HFFc6 (cell line): Measurements from ENCODE around the gene SMTN. TPM values are rescaled to one million over a fixed set of nuclear protein-coding genes. Genes with fewer than 3 reads are reported as not detected.
A peak's percentile ranks its signal among the peaks of the same experiment; 100 is the strongest.
"Not testable (repeated sequence)": the region's sequence is repeated elsewhere in the genome, so short reads cannot be mapped to it uniquely, and the experiment has no call there.

Source experiments
- DNase-seq: peaks from one replicate; pipeline ENCODE4 v3.0.0-alpha.2; 2018
- H3K27ac Mint-ChIP-seq: 2 replicates; pipeline ENCODE4 v1.8.0; 2020; ENCODE audit warnings: mild to moderate bottlenecking, mixed read lengths
- H3K27me3 Mint-ChIP-seq: 2 replicates; pipeline ENCODE4 v1.8.0; 2021; ENCODE audit warnings: mild to moderate bottlenecking, moderate library complexity, mixed read lengths; ENCODE audit not compliant: insufficient read depth
- H3K36me3 Mint-ChIP-seq: 2 replicates; pipeline ENCODE4 v1.8.0; 2021; ENCODE audit warnings: low read depth, mixed read lengths
- H3K4me1 Mint-ChIP-seq: 2 replicates; pipeline ENCODE4 v1.8.0; 2020; ENCODE audit warnings: low read depth, mixed read lengths
- H3K4me3 Mint-ChIP-seq: 2 replicates; pipeline ENCODE4 v1.8.0; 2020; ENCODE audit warnings: mild to moderate bottlenecking, moderate library complexity, mixed read lengths
- H3K9me3 Mint-ChIP-seq: 2 replicates; pipeline ENCODE4 v1.8.0; 2020; ENCODE audit warnings: mild to moderate bottlenecking, mixed read lengths
- total RNA-seq, 6 experiments: library from RNA; stranded (reverse); fragmentation: NEBNext Ultra II Directional; extraction: Animal tissue kit (Norgen Biotek cat#: 25700); gene quantifications; 2 replicates in 1 of 6; 3 replicates in 5 of 6; pipeline ENCODE4 v1.2.3, GENCODE V29; 2021
- TF ChIP-seq, protein P1 (sequence below): fragments of 200-600 bp; sonication (generic); IDR thresholded peaks from 2 replicates; pipeline ENCODE4 v1.5.0; 2021; ENCODE audit warnings: antibody characterized with exemption, mild to moderate bottlenecking

SMTN gene
- total RNA-seq, 6 experiments from 2014 or later = 201 to 329 (median 246) TPM

DNA sequence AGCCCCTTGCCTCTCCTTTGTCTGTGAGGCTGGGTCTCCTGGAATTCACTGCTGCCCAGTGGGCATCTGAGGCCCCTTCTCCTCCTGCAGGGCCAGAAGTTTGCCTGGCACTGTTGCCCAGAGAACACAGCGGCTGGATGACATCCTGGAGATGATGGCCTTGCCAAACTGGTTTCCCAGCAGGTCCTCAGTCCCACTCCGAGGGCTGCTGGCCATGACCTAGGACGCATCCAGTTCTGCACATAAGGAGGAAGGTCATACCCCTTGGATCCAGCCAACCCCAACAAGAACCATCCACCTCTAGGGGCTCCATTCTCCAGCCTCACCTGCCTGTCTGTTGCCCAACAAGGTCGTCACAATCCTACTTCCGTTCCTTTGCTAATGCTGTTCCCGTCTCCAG lies 3.4 kb upstream of the SMTN start:
- peaks cover 24% of the 10 kb centered on the region for H3K4me1 Mint-ChIP-seq
- peaks cover 12% of the 10 kb centered on the region; the same call in 1 of the 2 replicates for H3K36me3 Mint-ChIP-seq
- no peaks in the 10 kb centered on the region for H3K9me3 Mint-ChIP-seq
- TF ChIP-seq, protein P1, sequence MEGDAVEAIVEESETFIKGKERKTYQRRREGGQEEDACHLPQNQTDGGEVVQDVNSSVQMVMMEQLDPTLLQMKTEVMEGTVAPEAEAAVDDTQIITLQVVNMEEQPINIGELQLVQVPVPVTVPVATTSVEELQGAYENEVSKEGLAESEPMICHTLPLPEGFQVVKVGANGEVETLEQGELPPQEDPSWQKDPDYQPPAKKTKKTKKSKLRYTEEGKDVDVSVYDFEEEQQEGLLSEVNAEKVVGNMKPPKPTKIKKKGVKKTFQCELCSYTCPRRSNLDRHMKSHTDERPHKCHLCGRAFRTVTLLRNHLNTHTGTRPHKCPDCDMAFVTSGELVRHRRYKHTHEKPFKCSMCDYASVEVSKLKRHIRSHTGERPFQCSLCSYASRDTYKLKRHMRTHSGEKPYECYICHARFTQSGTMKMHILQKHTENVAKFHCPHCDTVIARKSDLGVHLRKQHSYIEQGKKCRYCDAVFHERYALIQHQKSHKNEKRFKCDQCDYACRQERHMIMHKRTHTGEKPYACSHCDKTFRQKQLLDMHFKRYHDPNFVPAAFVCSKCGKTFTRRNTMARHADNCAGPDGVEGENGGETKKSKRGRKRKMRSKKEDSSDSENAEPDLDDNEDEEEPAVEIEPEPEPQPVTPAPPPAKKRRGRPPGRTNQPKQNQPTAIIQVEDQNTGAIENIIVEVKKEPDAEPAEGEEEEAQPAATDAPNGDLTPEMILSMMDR = no peak
- H3K4me3 Mint-ChIP-seq = no peak overlapping the region
- H3K27me3 Mint-ChIP-seq = peaks cover 2% of the 10 kb centered on the region
- DNase-seq = no peak
- no peak overlapping the region for H3K27ac Mint-ChIP-seq

DNA sequence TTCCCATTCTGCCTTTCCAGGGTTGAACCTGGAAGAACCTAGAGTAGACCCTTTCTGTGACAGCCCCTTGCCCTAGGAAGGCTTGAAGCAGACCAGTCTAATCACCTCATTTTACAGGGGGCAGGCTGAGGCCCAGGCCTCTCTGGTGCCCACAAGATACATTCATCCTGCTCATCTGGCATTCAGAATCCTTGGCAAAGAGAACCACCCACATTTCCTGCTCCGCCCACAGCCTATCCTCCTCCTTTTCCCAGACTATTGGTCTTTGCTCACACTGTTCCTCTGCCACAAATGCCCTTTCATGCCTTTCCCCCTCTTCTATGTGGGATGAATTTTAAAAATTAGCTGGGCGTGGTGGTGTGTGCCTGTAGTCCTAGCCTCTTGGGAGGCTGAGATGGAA lies 2.7 kb upstream of the SMTN start:
- Mint-ChIP-seq H3K36me3 (peaks cover 17% of the 10 kb centered on the region; the same call in 1 of the 2 replicates), H3K4me1 (peaks cover 31% of the 10 kb centered on the region)
- not testable (repeated sequence) for DNase-seq, H3K27ac Mint-ChIP-seq, H3K9me3 Mint-ChIP-seq, H3K4me3 Mint-ChIP-seq, H3K27me3 Mint-ChIP-seq

DNA sequence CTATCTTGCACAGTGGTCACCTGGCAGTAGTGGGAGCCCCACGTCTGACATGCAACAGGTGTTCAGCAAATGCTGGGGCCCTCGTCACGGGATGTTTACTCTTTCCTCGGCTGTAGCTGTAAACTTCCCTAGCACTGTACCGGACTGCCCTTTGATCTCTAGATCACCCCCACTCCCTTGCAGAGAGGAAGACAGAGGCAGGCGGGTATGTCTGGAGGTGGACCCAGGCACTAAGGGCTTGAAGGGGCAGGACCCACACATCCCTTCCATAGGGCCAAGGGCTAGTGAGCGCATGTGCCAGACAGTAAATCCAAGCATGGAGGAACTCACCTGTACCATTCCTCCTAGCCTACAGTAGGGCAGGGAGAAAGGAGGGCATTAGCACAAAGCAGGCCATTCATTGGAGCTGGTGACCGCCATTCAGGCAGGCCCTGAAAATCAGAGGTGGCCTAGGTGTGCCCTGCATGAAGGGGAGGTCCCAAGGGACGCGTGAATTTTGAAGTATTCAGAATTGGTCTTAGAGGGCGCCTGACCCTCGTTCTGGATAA lies 1.9 kb upstream of the SMTN start:
- Mint-ChIP-seq H3K9me3 (no peaks in the 10 kb centered on the region), H3K4me1 (peaks cover 39% of the 10 kb centered on the region), H3K27me3 (peaks cover 2% of the 10 kb centered on the region), H3K27ac (peak overlapping the region; percentile 18; the same call in 1 of the 2 replicates), H3K36me3 (peaks cover 23% of the 10 kb centered on the region), H3K4me3 (no peak overlapping the region)
- TF ChIP-seq, protein P1 = no peak
- DNase-seq = no peak

GRCh38 chr22:31080164-31080847 lies 812 bp upstream of the SMTN start:
- peak overlapping the region; percentile 94 for H3K4me3 Mint-ChIP-seq

GRCh38 chr22:31081963-31082605 lies 966 bp downstream of the SMTN start:
- peak; percentile 59 for DNase-seq
- Mint-ChIP-seq H3K27ac (peak overlapping the region; percentile 94), H3K36me3 (peaks cover 26% of the 10 kb centered on the region), H3K27me3 (no peaks in the 10 kb centered on the region; the same call in 1 of the 2 replicates), H3K4me1 (peaks cover 58% of the 10 kb centered on the region), H3K4me3 (peak overlapping the region; percentile 94), H3K9me3 (no peaks in the 10 kb centered on the region)
- TF ChIP-seq, protein P1 = no peak

More at GRCh38 chr22:31080164-31080847, 812 bp upstream of the SMTN start:
- Mint-ChIP-seq H3K9me3 (no peaks in the 10 kb centered on the region), H3K4me1 (peaks cover 44% of the 10 kb centered on the region), H3K27me3 (no peaks in the 10 kb centered on the region; the same call in 1 of the 2 replicates), H3K36me3 (peaks cover 26% of the 10 kb centered on the region), H3K27ac (peak overlapping the region; percentile 94)
- TF ChIP-seq, protein P1 = no peak
- no peak for DNase-seq
